Putamen (tissue), 1 donor: ENCODE results near the gene CIC.
A peak's percentile ranks its signal among the peaks of the same experiment; 100 is the strongest.
"Not testable (repeated sequence)": the region's sequence is repeated elsewhere in the genome, so short reads cannot be mapped to it uniquely, and the experiment has no call there.

Experiments
- DNase-seq: peaks from one replicate; pipeline ENCODE4 v3.0.0-alpha.2; 2016; ENCODE audit warnings: low spot score

CIC gene

GRCh38 chr19:42313096-42313839 lies 44.2 kb downstream of the CIC start, which contains the start of gene TMEM145:
TMEM145 (plus strand) TSS chr19:42313309; CDS start chr19:42313377, 68 bp downstream.
- DNase-seq = no peak

GRCh38 chr19:42313840-42314755 lies 45.0 kb downstream of the CIC start:
- no peak for DNase-seq

GRCh38 chr19:42315024-42315423 lies 46.0 kb downstream of the CIC start:
- DNase-seq = no peak

- no peak for DNase-seq
Observed at GRCh38 chr19:42316223-42317211, 47.5 kb downstream of the CIC start.

- DNase-seq = no peak
Observed at GRCh38 chr19:42317535-42317934, 48.5 kb downstream of the CIC start.

- DNase-seq = peak; percentile 46
Observed at GRCh38 chr19:42322305-42322704, 53.3 kb downstream of the CIC start.

GRCh38 chr19:42323473-42323851 lies 54.4 kb downstream of the CIC start:
- DNase-seq = no peak

- no peak for DNase-seq
Observed at GRCh38 chr19:42323852-42324654, 55.0 kb downstream of the CIC start.

- DNase-seq = no peak
Observed at GRCh38 chr19:42324655-42325307, 55.7 kb downstream of the CIC start.

GRCh38 chr19:42325308-42325895 lies 56.4 kb downstream of the CIC start, which contains the start of gene MEGF8:
MEGF8 (plus strand) TSS chr19:42325635; CDS start chr19:42326244, 609 bp downstream.
- peak; percentile 99 for DNase-seq

- no peak for DNase-seq
Observed at GRCh38 chr19:42325896-42326771, 57.1 kb downstream of the CIC start.

GRCh38 chr19:42326969-42327368 lies 57.9 kb downstream of the CIC start:
- DNase-seq = no peak

- DNase-seq = no peak
Observed at GRCh38 chr19:42327381-42327780, 58.3 kb downstream of the CIC start.

GRCh38 chr19:42328106-42328505 lies 59.1 kb downstream of the CIC start:
- no peak for DNase-seq

- no peak for DNase-seq
Observed at GRCh38 chr19:42328854-42329253, 59.8 kb downstream of the CIC start.

- DNase-seq = no peak
Observed at GRCh38 chr19:42330241-42330711, 61.2 kb downstream of the CIC start.

GRCh38 chr19:42331333-42331732 lies 62.3 kb downstream of the CIC start:
- DNase-seq = not testable (repeated sequence)

- DNase-seq = no peak
Observed at GRCh38 chr19:42332059-42332458, 63.0 kb downstream of the CIC start.

GRCh38 chr19:42333018-42333417 lies 64.0 kb downstream of the CIC start:
- DNase-seq = no peak
